ENCODE data around the gene LRRC8D. TPM values are rescaled to one million over a fixed set of nuclear protein-coding genes. Genes with fewer than 3 reads are reported as not detected.

LRRC8D gene
- total and polyA plus RNA-seq, 9 of the 15 experiments (the other 6 are each of a cell fraction or from before 2014, with no cell fraction given) = 3.4 to 53.9 (median 15.9) TPM

DNA sequence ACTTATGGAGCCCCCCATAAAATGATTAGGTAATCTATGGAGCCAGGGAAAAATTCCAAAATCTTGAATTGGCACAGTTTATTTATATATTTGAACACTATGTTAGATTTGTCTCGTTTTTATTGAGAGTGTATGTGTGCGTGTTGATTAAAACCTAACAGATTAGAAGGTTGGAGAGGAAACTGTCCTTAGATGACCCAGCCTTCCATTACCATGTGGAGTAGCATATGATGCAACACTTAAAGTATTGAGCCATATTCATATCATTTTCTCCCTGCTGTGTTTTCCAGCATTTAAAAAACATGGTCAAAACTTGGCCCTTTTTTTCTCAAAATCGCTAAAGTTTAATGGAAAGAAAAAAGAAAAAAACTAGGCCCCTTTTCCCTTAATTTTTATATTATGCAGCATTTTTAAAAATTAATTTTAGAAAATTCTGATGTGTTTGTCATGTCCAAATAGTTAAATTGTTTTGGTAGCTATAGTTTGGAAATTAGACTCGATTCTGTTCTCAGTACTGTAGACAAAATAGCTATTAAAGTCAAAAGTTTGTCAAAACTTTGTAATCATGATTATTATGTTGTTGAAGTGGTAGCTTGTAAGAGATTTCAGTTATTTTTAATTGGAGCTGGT is 2.3 kb downstream of the LRRC8D start (continued):
- TF ChIP-seq STAT5A (IDR thresholded peaks at IDR 0.05; ENCODE audit: borderline replicate concordance, low read length) = peak; percentile 20; the same call in 1 of the 2 replicates
- no peak for TF ChIP-seq ERF (CRISPR knock-in tag; IDR thresholded peaks at IDR 0.05)
- TF ChIP-seq, protein P1, sequence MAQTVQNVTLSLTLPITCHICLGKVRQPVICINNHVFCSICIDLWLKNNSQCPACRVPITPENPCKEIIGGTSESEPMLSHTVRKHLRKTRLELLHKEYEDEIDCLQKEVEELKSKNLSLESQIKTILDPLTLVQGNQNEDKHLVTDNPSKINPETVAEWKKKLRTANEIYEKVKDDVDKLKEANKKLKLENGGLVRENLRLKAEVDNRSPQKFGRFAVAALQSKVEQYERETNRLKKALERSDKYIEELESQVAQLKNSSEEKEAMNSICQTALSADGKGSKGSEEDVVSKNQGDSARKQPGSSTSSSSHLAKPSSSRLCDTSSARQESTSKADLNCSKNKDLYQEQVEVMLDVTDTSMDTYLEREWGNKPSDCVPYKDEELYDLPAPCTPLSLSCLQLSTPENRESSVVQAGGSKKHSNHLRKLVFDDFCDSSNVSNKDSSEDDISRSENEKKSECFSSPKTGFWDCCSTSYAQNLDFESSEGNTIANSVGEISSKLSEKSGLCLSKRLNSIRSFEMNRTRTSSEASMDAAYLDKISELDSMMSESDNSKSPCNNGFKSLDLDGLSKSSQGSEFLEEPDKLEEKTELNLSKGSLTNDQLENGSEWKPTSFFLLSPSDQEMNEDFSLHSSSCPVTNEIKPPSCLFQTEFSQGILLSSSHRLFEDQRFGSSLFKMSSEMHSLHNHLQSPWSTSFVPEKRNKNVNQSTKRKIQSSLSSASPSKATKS (CRISPR knock-in tag; IDR thresholded peaks at IDR 0.05) = no peak
- TF ChIP-seq, protein P2, sequence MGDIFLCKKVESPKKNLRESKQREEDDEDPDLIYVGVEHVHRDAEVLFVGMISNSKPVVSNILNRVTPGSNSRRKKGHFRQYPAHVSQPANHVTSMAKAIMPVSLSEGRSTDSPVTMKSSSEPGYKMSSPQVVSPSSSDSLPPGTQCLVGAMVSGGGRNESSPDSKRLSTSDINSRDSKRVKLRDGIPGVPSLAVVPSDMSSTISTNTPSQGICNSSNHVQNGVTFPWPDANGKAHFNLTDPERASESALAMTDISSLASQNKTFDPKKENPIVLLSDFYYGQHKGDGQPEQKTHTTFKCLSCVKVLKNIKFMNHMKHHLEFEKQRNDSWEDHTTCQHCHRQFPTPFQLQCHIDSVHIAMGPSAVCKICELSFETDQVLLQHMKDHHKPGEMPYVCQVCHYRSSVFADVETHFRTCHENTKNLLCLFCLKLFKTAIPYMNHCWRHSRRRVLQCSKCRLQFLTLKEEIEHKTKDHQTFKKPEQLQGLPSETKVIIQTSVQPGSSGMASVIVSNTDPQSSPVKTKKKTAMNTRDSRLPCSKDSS (IDR thresholded peaks at IDR 0.05; ENCODE audit: low read depth, partially characterized antibody) = no peak
- TF ChIP-seq ZNF140 (CRISPR knock-in tag; IDR thresholded peaks at IDR 0.05) = no peak
- TF ChIP-seq, protein P3, sequence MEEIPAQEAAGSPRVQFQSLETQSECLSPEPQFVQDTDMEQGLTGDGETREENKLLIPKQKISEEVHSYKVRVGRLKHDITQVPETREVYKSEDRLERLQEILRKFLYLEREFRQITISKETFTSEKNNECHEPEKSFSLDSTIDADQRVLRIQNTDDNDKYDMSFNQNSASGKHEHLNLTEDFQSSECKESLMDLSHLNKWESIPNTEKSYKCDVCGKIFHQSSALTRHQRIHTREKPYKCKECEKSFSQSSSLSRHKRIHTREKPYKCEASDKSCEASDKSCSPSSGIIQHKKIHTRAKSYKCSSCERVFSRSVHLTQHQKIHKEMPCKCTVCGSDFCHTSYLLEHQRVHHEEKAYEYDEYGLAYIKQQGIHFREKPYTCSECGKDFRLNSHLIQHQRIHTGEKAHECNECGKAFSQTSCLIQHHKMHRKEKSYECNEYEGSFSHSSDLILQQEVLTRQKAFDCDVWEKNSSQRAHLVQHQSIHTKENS (CRISPR knock-in tag; IDR thresholded peaks at IDR 0.05) = no peak
- TF ChIP-seq, protein P4, sequence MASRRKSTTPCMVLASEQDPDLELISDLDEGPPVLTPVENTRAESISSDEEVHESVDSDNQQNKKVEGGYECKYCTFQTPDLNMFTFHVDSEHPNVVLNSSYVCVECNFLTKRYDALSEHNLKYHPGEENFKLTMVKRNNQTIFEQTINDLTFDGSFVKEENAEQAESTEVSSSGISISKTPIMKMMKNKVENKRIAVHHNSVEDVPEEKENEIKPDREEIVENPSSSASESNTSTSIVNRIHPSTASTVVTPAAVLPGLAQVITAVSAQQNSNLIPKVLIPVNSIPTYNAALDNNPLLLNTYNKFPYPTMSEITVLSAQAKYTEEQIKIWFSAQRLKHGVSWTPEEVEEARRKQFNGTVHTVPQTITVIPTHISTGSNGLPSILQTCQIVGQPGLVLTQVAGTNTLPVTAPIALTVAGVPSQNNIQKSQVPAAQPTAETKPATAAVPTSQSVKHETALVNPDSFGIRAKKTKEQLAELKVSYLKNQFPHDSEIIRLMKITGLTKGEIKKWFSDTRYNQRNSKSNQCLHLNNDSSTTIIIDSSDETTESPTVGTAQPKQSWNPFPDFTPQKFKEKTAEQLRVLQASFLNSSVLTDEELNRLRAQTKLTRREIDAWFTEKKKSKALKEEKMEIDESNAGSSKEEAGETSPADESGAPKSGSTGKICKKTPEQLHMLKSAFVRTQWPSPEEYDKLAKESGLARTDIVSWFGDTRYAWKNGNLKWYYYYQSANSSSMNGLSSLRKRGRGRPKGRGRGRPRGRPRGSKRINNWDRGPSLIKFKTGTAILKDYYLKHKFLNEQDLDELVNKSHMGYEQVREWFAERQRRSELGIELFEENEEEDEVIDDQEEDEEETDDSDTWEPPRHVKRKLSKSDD (conservative IDR thresholded peaks at IDR 0.05; ENCODE audit: low read length) = no peak
- no peak for TF ChIP-seq TAF15 (IDR thresholded peaks at IDR 0.05; ENCODE audit: low read depth, low read length)
- TF ChIP-seq ZNF217 (CRISPR knock-in tag; IDR thresholded peaks at IDR 0.05) = no peak
- TF ChIP-seq, protein P5, sequence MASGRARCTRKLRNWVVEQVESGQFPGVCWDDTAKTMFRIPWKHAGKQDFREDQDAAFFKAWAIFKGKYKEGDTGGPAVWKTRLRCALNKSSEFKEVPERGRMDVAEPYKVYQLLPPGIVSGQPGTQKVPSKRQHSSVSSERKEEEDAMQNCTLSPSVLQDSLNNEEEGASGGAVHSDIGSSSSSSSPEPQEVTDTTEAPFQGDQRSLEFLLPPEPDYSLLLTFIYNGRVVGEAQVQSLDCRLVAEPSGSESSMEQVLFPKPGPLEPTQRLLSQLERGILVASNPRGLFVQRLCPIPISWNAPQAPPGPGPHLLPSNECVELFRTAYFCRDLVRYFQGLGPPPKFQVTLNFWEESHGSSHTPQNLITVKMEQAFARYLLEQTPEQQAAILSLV (tag; IDR thresholded peaks at IDR 0.05) = peak; percentile 96
- TF ChIP-seq CBX2 (IDR thresholded peaks at IDR 0.05; ENCODE audit: insufficient read depth, low read length, poor library complexity, severe bottlenecking) = no peak
- 0 out of 2 replicates have a peak, but pooled peaks have one; percentile 56 for TF ChIP-seq ZNF311 (CRISPR knock-in tag; IDR thresholded peaks at IDR 0.05)
- TF ChIP-seq, protein P6, sequence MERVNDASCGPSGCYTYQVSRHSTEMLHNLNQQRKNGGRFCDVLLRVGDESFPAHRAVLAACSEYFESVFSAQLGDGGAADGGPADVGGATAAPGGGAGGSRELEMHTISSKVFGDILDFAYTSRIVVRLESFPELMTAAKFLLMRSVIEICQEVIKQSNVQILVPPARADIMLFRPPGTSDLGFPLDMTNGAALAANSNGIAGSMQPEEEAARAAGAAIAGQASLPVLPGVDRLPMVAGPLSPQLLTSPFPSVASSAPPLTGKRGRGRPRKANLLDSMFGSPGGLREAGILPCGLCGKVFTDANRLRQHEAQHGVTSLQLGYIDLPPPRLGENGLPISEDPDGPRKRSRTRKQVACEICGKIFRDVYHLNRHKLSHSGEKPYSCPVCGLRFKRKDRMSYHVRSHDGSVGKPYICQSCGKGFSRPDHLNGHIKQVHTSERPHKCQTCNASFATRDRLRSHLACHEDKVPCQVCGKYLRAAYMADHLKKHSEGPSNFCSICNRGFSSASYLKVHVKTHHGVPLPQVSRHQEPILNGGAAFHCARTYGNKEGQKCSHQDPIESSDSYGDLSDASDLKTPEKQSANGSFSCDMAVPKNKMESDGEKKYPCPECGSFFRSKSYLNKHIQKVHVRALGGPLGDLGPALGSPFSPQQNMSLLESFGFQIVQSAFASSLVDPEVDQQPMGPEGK (CRISPR knock-in tag; IDR thresholded peaks at IDR 0.05; ENCODE audit: borderline replicate concordance) = no peak
- no peak for TF ChIP-seq ESRRA (IDR thresholded peaks at IDR 0.05; ENCODE audit: borderline replicate concordance, low read depth)
- 0 out of 2 replicates have a peak, but pooled peaks have one; percentile 4 for TF ChIP-seq ZNF668 (CRISPR knock-in tag; IDR thresholded peaks at IDR 0.05)
